NOMO-1 (cell line): Measurements from ENCODE around the gene SYF2.
"Not testable (repeated sequence)": the region's sequence is repeated elsewhere in the genome, so short reads cannot be mapped to it uniquely, and the experiment has no call there.

ENCODE experiments used
- DNase-seq, 2 experiments: peaks; one replicate each; lab custom pipeline; 2025; ENCODE audit not compliant: unreplicated experiment in 2 of 2; lab: John Stamatoyannopoulos, UW

The SYF2 gene

DNA sequence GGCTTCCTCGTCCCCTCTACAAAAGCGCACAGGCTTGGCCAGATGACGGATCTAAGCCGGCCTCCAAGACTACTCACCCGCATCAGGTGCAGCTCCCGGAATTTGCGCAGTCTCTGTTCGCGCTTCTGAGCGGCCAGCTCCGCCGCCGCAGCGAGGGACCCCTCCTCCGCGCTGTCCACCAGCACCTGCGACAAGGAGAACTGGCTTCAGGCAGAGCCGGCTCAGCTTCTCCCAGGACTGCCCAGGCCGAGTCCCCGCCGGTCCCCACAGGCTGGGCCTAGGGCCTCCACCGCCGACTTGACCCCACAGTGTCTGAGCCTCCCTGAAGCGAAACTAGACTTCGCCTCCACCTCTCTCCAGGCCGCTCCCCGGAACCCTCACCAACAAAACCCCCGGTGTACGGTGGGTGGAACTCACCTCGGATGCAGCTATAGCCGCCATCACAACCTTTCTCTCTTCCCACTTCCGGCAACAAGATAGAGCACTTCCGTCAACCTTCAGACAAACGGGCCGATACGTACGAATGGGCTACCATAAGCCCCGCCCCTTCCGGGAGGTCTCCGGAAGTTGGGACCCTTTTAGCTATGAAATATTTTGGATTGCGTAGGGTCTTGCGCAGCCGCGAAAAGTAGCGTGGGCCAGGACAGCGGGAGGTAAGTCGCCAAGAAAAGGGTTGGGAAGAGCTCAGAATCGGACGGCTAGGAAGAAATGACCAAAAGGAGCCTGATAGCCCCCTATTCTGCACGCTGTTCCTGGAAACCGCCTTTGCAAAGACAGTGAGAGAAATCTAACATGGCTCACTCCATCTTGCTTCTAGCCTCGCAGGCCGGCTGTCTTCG lies at the start of gene SYF2:
TSS of gene SYF2 (minus strand) at position 476 of the 839 bp plus-strand sequence. CDS start at position 441, 35 bp downstream.
- peak; percentile 88 to 95 for DNase-seq

GRCh38 chr1:25279693-25280111 lies 47.4 kb upstream of the SYF2 start:
- not testable (repeated sequence) for DNase-seq

GRCh38 chr1:25278790-25279189 lies 46.5 kb upstream of the SYF2 start:
- DNase-seq, result not testable (repeated sequence)

- DNase-seq, result peak; percentile 15 to 26
Measured at GRCh38 chr1:25278358-25278757, 46.1 kb upstream of the SYF2 start.

- not testable (repeated sequence) for DNase-seq
Measured at GRCh38 chr1:25277295-25277694, 45.0 kb upstream of the SYF2 start.

DNA sequence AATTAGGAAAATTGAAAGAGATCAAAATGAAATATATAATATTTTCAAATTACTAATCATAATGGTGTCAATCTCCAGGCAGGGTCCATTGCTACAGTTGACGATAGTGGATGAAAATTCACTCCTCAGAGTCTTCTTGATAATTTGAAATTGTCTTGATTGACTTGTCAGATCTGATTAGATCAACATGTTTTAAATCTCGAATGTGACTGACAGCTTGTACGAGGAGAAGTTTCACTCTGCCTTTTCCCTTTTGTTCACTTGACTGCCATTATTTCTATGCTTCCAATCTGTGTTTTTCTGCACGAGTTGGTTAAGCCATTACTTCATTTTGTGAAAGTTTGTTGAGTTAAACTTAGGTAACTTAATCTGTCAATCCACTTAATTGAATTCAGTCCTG lies 43.3 kb upstream of the SYF2 start:
- DNase-seq, result not testable (repeated sequence)

DNA sequence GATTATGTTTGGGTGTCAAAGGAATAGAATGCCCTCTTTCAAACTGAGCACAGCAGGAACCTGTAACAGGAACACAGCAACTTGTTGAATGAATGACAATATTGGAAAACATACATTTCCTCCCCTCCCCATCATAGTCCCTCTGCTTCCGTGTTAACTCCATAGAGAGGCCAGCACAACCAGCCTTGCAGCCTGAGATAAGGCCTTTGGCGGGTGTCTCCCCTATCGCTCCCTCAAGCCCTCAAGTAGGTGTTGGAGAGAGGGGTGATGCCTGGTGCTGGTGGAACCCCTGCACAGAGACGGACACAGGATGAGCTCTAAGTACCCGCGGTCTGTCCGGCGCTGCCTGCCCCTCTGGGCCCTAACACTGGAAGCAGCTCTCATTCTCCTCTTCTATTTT lies 39.9 kb upstream of the SYF2 start, which contains the start of gene RHD:
TSS of gene RHD (plus strand) at position 272 of the 400 bp plus-strand sequence. CDS start at position 311, 39 bp downstream.
- DNase-seq, result not testable (repeated sequence)

- DNase-seq, result not testable (repeated sequence)
Measured at GRCh38 chr1:25268143-25268760, 36.0 kb upstream of the SYF2 start.

DNA sequence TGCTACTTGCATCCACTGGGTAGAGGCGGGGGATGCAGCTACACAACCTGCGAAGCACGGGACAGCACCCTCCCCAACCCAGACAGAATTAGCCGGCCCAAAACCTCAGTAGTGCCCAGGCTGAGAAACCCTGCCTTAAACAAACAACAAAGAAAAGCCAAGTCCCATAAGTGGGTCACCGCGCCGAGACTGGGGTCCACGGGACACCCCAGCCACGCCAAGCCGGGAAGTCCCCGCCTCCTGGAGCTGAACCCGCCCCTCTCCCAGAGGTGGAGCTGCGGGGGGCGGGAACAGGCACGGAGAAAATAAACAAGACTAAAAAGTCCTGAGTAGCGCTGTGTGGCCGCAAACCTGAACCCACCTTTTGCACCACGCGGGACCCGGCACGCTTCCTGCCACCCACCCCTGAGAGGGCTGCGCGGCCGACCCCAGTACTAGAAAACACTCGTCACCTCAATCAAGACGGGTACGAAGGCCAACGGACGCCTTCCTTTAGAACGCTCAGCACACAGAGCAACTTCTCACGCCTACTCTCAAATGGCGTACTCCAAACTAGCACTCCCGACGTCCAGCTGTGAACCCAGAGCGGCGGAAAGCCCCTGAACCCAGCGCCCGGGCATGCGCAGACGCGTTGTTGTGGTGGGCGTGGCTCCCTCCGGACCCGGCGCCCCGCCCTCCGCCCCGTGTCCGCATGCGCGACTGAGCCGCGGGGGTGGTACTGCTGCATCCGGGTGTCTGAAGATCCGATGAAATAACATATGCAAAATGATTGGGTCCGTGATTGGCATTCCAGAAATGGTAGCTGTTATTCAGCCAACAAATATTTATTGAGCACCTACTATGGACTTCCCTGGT lies 35.2 kb upstream of the SYF2 start:
- DNase-seq, result peak; percentile 10 to 33

- not testable (repeated sequence) for DNase-seq
Measured at GRCh38 chr1:25266554-25267287, 34.4 kb upstream of the SYF2 start.

GRCh38 chr1:25260336-25260735 lies 28.0 kb upstream of the SYF2 start:
- DNase-seq, result not testable (repeated sequence)

DNA sequence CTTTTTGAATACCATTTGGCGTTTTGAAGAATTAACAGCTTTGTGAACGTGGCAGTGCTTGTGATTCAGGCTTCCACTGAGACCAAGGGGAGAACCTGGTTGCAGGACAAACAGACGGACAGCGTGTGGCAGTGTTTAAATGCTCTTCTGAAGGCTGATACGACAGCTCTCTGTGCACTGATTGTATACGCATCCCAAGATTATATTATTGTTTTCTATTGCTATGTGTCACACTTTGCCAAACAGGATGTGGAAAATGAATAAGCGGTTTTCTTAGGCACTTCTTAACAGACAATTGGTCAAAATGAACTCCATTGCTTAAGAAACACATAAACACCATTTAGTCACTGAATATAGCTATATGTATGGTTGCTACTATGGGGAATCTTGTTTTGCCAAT lies 27.5 kb upstream of the SYF2 start:
- not testable (repeated sequence) for DNase-seq

GRCh38 chr1:25257196-25257595 lies 24.9 kb upstream of the SYF2 start:
- no peak for DNase-seq

- DNase-seq, result no peak
Measured at GRCh38 chr1:25256578-25256965, 24.3 kb upstream of the SYF2 start.

DNA sequence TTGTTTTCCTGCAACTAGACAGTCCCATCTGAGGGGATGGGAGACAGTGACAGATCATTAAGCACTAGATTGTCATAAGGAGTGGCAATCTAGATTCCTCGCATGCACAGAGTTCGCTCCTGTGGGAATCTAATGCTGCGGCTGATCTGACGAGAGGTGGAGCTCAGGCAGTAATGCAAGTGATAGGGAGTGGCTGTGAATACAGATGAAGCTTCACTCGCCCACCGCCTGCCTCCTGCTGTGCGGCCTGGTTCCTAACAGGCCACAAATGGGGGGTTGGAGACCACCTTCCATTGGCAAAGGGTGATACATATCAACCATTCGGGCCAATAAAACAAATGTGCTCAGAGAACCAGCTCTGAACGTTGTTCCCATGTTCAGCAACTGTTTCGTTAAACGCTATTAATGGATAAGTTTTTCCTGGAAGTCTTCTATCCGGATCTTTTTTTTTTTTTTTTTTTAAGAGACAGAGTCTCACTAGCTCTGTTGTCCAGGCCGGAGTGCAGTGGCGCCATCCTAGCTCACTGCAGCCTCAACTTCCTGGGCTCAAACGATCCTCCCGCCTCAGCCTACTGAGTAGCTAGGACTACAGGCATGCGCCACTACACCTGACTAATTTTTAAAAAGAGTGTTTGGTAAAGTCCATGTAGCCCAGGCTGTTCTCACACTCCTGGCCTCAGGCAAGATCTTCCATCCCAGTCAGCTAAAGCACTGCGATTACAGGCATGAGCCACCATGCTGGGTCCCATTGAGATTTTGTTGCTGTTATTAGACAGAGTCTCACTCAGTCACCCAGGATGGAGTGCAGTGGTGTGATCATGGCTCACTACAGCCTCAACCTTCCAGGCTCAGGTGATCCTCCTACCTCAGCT lies 23.6 kb upstream of the SYF2 start:
- no peak for DNase-seq

GRCh38 chr1:25253911-25254310 lies 21.6 kb upstream of the SYF2 start:
- DNase-seq, result no peak

GRCh38 chr1:25247829-25248754 lies 15.8 kb upstream of the SYF2 start:
- DNase-seq, result peak in 1 of 2 experiments; percentile 76
